Measurements from ENCODE around the gene PICALM.

Gene PICALM

GRCh38 chr11:86079421-86079820 is 10.5 kb upstream of the PICALM start:
- DNase-seq (ENCODE audit: low read depth) = no peak

- no peak for DNase-seq (ENCODE audit: low read depth)
These were observed 5.1 kb upstream of the PICALM start for GRCh38 chr11:86073948-86074347.

GRCh38 chr11:86072211-86072610 is 3.3 kb upstream of the PICALM start:
- peak; percentile 73 for DNase-seq (ENCODE audit: low read depth)

GRCh38 chr11:86070142-86071056 is 1.5 kb upstream of the PICALM start:
- peak; percentile 63 for DNase-seq (ENCODE audit: low read depth)

- DNase-seq (ENCODE audit: low read depth) = peak; percentile 99
These were observed 671 bp upstream of the PICALM start for GRCh38 chr11:86069408-86070101.

DNA sequence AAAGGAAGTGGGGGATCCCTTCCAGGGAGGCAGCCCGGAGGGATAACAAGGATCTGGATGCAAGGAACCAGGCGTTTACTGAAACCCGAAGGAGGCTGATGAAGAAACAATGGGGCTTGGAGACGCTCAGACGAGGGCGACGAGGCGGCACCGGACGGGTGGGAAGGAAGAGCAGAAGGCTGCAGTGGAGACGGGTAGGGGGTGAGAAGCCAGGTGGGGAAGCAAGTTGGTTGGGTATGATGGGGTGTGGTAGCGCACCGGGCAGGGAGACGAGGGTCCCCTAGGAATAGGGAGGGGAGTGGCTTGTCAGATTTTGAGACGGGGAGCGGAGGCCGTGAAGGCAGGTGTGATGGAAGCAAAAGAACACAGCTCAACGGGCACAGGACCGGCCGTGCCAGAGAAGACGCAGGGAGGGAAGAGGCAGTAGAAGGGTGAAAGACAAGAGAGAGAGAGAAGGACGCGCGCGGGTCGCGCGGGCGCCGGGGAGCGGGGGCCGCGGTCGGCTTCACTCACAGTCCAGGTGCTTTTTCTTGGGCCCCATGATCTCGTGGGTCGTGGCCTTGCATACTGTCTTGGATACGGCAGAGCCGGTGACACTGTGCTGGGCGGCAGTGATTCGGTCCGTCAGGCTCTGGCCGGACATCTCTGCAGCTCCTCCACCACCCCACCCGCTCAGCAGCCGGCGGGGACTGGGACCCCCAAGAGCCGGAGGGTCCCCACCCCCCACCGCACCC is 579 bp downstream of the PICALM start:
- peak; percentile 53 for DNase-seq (ENCODE audit: low read depth)

DNA sequence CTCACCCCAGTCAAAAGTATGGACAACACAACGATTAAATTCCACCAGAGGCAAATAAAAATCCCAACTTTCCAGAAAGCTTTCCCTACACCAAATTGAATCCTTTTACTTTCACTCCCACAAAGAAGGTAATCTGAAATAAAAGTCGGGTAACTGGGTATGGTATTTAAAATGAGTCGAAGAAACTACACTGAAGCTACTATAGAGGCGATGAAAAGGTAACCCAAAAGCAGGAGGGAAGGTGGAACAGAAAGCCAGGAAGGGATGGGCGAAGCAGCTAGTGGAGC is 1.1 kb downstream of the PICALM start:
- DNase-seq (ENCODE audit: low read depth) = no peak

DNA sequence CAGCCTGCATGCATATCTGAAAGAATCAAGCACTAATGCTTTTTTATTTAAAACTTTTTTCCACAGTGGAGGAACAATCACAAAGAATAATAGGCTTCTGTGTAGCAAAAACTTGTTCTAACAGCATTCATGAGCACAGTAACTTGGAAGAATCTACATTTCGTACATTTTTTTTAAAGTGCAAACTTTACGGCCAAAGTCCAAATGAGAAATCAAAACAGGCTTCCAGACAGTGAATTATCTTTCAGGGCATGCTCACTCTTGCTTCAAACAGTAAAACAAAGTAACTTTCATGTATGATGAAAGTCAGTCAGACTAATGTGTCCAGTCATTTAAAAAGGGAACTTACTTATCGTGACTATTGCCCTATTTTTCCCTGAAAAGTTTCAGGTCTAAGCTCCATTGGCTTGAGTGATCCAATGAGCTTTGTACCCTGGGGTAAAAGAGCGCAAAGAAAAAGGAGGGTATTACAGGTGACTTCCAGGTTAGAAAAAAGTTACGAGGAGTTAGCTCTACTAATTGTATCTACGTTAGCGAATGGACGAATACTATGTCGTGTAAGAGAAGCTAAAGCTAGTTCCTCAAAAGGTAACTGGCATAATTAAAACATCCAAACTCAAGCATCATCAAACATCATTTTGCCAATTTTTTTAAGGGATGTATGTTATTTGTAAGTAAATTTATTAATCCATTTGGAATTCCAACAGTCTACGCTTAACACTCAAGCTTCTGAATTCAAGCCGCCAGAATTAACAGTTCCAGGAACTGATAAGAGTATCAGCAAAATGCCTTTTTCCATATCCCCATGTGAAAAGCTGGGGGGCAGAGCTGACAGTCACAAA is 1.7 kb downstream of the PICALM start:
- DNase-seq (ENCODE audit: low read depth) = no peak

DNA sequence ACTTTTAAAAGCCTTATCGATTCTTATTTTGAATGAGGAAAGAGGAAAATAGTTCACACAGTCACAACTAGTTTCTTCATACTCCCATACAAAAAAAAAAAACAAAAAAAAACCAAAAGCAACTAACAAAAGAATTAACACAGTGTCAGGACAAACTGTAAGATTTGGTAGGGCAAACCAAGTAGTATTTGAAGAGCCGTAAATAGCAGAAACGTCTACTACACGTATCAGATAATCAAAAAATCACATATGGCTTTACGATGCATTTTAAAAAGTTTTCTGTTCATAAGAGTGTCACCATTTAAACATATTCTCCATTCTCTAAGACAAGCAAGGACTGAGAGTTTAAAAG is 2.3 kb downstream of the PICALM start:
- no peak for DNase-seq (ENCODE audit: low read depth)

DNA sequence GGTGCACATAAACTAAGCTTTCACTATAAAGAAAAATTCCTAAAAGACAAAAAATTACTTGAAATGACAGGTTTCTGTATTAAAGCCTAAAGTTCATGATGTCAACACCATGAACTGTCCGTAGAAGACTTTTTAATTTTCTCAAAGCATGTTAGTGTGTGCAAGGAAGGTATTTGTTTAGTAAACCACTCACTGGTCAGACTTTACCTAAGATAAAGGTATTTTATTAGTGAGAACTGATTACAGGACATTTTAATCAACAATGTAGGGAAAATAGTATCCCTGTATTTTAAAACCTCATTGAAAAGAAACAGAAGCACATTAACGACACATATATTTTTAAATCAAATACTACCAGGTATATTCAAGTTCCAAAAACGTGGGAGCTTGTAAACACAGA is 2.9 kb downstream of the PICALM start:
- DNase-seq (ENCODE audit: low read depth) = no peak

DNA sequence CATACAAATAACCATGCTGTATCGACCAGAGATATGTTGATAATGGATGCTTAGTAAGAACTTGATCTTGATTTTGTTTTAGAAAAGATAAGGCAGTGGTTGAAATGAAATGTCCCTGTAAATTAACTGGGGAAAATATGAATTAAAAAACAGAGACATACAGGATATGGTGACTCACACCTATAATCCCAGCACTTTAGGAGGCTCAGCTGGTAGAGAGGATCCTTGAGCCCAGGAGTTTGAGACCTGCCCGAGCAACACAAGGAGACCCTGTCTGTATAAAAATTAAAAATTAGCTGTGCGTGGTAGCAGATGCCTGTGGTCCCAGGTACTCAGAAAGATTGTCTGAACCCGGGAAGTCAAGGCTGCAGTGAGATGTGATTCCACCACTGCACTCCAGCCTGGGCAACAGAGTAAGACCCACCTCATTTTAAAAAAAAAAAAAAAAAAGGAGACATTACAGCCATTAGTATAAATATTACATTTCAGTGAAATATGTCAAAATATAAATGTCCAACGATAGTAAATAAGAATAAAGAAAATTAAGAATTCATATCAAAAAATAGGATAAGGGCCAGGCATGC is 4.6 kb downstream of the PICALM start:
- peak; percentile 49 for DNase-seq (ENCODE audit: low read depth)

DNA sequence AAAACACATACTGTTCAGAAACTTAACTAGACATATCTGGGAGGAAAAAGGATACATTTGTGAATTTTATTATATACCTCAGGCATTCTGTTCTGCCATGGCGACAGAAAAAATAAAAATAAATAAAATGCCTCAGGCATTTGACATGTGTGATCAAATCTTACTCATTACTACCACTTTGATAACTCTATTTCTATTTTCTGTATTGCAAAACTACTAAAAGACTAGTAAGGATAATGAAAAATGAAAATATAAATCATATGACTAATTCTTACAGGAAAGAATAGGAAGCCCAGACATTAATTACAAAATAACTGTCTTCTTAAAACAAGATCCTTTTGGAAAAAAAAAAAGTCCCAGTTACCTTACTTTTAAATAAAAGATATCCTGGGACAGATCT is 5.3 kb downstream of the PICALM start:
- peak; percentile 63 for DNase-seq (ENCODE audit: low read depth)

DNA sequence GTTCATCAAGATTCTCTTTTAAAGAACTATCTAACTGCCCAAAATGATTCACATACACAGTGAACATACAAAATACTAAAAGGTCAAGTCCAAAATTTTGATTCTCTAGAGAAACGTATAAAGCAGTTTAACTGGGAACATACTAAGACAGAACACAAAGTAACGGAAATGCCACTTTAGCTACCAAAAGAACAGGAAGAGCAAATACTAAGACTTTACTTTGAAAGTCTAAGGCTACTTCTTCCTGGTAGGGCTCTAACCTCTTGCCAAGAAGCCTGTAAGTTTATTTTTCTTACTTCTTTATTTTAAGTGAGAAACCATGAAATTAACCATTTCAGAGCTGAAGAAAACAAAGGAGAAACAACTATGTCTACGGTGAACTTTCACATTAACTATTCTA is 6.2 kb downstream of the PICALM start:
- peak; percentile 51 for DNase-seq (ENCODE audit: low read depth)

GRCh38 chr11:86061483-86062205 is 7.2 kb downstream of the PICALM start:
- no peak for DNase-seq (ENCODE audit: low read depth)

DNA sequence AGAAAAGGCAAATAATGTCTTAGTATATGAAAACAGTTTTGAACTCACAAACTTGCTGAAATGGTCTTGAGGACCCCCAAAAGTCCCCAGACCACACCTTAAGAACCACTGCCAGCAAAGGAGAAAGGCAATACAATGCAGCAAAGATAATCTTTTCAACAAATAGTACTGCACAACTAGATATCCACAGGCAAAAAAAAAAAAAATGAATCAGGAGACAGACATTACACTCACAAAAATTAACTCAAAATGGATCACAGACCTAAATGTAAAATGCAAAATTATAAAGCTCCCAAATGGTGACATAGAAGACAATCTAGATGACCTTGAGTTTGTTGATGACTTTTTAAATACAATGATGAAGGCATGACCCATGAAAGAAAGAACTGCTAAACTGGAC is 8.3 kb downstream of the PICALM start:
- no peak for DNase-seq (ENCODE audit: low read depth)

DNA sequence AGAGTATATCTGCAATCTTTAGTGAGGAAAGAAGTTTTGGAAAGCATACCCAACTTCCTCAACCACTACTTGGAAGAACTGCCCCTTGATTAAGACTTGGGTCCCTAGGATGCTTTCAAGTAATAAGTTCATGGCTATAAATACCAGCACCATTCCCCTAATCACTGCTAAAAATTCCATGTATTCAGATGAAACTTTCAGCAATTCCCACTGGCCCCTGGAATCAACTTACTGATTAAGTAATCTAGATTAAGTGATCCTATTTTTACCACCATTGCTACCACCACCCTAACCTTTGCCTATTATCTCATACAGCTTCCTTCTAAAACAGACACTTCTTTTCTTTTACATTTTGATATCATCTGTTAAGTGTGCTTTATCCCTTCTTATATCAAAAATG is 10.5 kb downstream of the PICALM start:
- no peak for DNase-seq (ENCODE audit: low read depth)

DNA sequence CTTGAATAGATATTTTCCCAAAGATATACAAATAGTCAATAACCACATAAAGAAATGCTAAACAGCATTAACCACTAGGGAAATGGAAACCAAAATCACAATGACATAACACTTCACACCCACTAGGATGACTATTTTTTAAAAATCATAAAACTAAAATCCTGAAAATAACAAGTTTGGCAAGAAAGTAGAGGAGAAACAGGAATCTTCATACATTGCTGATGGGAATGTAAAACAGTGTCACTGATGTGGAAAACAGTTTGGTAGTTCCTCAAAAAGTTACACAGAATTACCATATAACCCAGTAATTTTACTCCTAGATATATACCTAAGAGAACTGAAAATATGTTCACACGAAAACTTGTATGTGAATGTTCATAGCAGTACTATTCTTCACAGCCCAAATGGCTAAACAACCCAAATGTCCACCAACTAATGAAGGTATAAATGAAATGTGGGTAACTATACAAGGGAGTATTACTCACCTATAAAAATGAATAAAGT is 12.5 kb downstream of the PICALM start:
- DNase-seq (ENCODE audit: low read depth) = no peak

DNA sequence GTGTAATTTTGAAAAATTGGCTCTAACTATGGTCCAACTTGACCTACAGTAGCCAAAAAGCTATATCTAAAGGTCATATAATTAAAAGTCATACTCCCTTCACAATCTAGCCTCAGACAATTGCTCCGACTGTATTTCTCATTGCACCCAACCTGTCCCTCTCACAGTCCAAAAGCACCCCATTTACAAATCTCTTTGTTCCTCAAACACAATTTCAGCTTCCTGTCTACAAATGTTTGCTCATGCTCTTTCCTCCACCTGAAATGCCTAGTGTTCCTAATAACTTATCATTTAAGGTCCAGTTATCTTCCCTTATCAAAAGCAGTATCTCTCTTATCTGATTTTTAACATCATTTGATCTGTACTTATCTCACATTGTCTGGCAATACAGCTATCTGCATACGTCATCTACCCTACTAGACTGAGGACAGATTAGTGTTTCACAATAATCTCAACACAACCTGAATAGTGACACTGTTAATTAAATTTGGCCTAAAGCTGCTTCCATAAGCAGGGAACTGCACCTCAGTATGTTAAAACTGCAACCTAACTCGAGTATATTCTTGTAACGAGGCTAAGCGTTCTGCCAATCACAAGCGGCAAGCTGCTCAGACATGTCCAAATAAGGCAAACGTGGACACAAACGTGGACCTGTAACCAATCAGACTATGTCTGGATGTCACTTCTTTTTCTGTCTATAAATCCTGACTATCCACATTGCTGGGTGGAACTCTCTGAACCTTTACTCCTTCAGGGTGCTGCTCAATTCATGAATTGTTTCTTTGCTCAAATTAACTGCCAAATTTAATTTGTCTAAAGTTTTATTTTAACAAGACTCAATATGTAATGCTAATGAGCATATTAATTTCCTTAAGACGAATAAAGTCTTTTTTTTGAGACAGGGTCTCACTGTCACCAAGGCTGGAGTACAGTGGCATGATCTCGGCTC is 15.9 kb downstream of the PICALM start:
- no peak for DNase-seq (ENCODE audit: low read depth)

DNA sequence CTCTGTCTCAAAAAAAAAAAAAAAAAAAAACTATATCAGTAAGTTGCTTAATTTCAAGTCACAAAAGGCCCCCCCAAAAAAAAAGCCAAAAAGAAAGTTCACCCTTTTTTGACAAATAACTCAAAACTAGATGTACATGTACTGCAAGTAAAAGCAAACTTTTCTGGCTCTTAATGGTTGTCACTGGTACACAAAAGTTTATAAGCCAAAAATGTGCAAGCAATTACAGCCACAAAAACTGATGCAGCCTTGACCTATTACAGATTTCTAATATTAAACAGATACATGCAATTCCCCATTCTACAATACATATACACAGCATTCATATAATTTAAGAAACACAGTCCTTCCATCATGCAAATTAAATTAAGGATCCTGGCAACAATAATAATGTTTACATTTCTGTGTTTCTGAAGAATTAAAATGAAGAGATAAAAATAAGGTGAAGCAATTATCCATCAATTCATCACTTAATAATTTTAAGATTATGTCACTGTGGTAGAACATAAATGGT is 18.6 kb downstream of the PICALM start:
- DNase-seq (ENCODE audit: low read depth) = no peak
